ENCODE results near the gene ZNF879. TPM values are rescaled to one million over a fixed set of nuclear protein-coding genes. Genes with fewer than 3 reads are reported as not detected.

ZNF879 gene
- total and polyA plus RNA-seq, 2 of the 13 experiments (the other 11 are each of a cell fraction or from before 2014, with no cell fraction given): 0.83 to 2.8 TPM

DNA sequence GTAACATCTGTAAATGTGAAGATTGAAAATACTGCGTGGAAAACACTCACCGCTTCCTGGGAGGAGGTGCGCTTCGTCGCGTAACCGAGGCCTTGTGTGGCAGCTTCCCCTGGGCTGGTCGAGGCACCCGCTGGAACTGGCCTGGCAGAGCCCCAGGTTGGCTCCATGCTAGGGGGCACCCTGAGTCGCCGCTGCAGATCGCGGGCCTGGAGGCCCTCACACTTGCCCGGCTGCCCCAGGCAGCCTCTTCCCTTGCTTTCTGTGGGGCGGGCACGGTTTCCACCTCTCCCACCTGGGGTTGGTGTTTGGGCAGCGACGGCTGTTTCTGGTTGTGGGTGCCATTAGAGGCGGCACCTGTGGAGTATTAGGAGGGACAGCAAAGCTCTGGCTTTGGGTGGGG lies 37.4 kb downstream of the ZNF879 start:
- Histone ChIP-seq H3K79me2 (ENCODE audit: insufficient read depth, low read length) (no peaks in the 10 kb centered on the region), H3K9ac (ENCODE audit: insufficient read depth, low read depth, low read length) (no peak overlapping the region), H3K4me2 (ENCODE audit: low read depth, low read length) (no peak overlapping the region), H3K36me3 (replicated peaks in 1 of 2; ENCODE audit: control insufficient read depth in 1 of 2, insufficient read depth in 2 of 2, low read length in 2 of 2) (no peaks in the 10 kb centered on the region), H3K4me3 (replicated peaks in 1 of 3; ENCODE audit: insufficient read depth in 1 of 3, low read depth in 2 of 3, low read length in 3 of 3) (no peak overlapping the region), H4K20me1 (ENCODE audit: insufficient read depth, low read length) (no peaks in the 10 kb centered on the region), H2AFZ (ENCODE audit: low read length) (no peak overlapping the region), H3K9me3 (ENCODE audit: low read length) (peaks cover 58% of the 10 kb centered on the region), H3K27ac (ENCODE audit: extremely low read length, insufficient read depth, low read length) (no peak overlapping the region), H3K27me3 (ENCODE audit: control insufficient read depth in 1 of 2, insufficient read depth in 2 of 2, low read length in 2 of 2) (no peaks in the 10 kb centered on the region), H3K4me1 (ENCODE audit: insufficient read depth, low read length) (no peaks in the 10 kb centered on the region)
- FAIRE-seq: no peak
- BruUV-seq (replicated peaks): no TSS peak
- ChIA-PET CTCF (ENCODE audit: low intra/inter-chr PET ratio, low total read pairs) (no interaction called here), POLR2A (no interaction called here)
- in situ Hi-C loops (cut with HindIII; ENCODE audit: extremely low pct_ligation_motif_present, low pct_unique_long_range_greater_than_20kb) (no loop called here), intact Hi-C loops (cut with micrococcal nuclease; ENCODE audit: unreplicated experiment) (no loop called here)
- WGBS (ENCODE audit: low lambda C conversion rate): 30% methylated on average over 2 of the region's 19 CpGs
- DNase-seq (ENCODE audit: low spot score): no peak
- no peak for TF ChIP-seq ZNF780A (CRISPR knock-in tag; IDR thresholded peaks at IDR 0.05)
- TF ChIP-seq, protein P1, sequence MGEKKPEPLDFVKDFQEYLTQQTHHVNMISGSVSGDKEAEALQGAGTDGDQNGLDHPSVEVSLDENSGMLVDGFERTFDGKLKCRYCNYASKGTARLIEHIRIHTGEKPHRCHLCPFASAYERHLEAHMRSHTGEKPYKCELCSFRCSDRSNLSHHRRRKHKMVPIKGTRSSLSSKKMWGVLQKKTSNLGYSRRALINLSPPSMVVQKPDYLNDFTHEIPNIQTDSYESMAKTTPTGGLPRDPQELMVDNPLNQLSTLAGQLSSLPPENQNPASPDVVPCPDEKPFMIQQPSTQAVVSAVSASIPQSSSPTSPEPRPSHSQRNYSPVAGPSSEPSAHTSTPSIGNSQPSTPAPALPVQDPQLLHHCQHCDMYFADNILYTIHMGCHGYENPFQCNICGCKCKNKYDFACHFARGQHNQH (CRISPR knock-in tag; IDR thresholded peaks at IDR 0.05): no peak
- TF ChIP-seq ZFP1 (CRISPR knock-in tag; IDR thresholded peaks at IDR 0.05): no peak
- TF ChIP-seq NFIC (IDR thresholded peaks at IDR 0.05; ENCODE audit: low read length): no peak
- TF ChIP-seq ZNF691 (CRISPR knock-in tag; IDR thresholded peaks at IDR 0.05; ENCODE audit: borderline replicate concordance, low read depth): no peak
- no peak for TF ChIP-seq TIGD3 (CRISPR knock-in tag; IDR thresholded peaks at IDR 0.05; ENCODE audit: borderline replicate concordance)
- ATAC-seq: no peak
